Heart right ventricle (tissue), 16 donors: ENCODE data around the gene MAN1C1. TPM values are rescaled to one million over a fixed set of nuclear protein-coding genes. Genes with fewer than 3 reads are reported as not detected.
A peak's percentile ranks its signal among the peaks of the same experiment; 100 is the strongest.

Experiments
- ATAC-seq, 8 donors: fragments of 200-7000 bp; cut with Tn5 transposase; one replicate each; pipeline ENCODE4 v1.9.1; 2020; ENCODE audit warnings: mild to moderate bottlenecking in 8 of 8, moderate library complexity in 8 of 8, moderate number of reproducible peaks in 1 of 8
- DNase-seq, 2 donors: peaks; one replicate each; pipeline ENCODE4 v3.0.0-alpha.2; 2020
- H3K27ac ChIP-seq, 10 donors: fragments of 200-600 bp; sonication (generic) in 2 of 10; one replicate each; pipeline versions ENCODE4 v1.5.0 to v1.8.0; 2020 to 2022; ENCODE audit warnings: mild to moderate bottlenecking in 3 of 10
- H3K27me3 ChIP-seq, 7 donors: fragments of 200-600 bp; one replicate each; pipeline ENCODE4 v1.8.0; 2021 to 2022; ENCODE audit warnings: mild to moderate bottlenecking in 2 of 7
- H3K36me3 ChIP-seq, 9 donors: fragments of 200-600 bp; sonication (generic) in 1 of 9; one replicate each; pipeline versions ENCODE4 v1.5.0 to v1.8.0; 2020 to 2022; ENCODE audit warnings: mild to moderate bottlenecking in 2 of 9
- H3K4me1 ChIP-seq, 9 donors: fragments of 200-600 bp; sonication (generic) in 1 of 9; one replicate each; pipeline versions ENCODE4 v1.5.0 to v1.8.0; 2020 to 2022; ENCODE audit warnings: mild to moderate bottlenecking in 4 of 9
- H3K4me3 ChIP-seq, 10 donors: fragments of 200-600 bp; sonication (generic) in 2 of 10; one replicate each; pipeline versions ENCODE4 v1.5.0 to v1.8.0; 2020 to 2022; ENCODE audit warnings: mild to moderate bottlenecking in 7 of 10, moderate library complexity in 2 of 10
- H3K9me3 ChIP-seq, 11 donors: fragments of 200-600 bp in 10 of 11; sonication (generic) in 2 of 11; one replicate each; pipeline versions ENCODE4 v1.5.0 to v1.8.0; 2013 to 2022; ENCODE audit warnings: mild to moderate bottlenecking in 2 of 11, control low read depth in 1 of 11, moderate library complexity in 1 of 11
- CTCF ChIP-seq, 9 donors: fragments of 200-600 bp; sonication (generic) in 2 of 9; IDR thresholded peaks; one replicate each; pipeline versions ENCODE4 v1.5.0 to v1.8.0; 2021 to 2022; ENCODE audit warnings: antibody characterized with exemption in 9 of 9, mild to moderate bottlenecking in 5 of 9, moderate library complexity in 1 of 9
- WGBS, 2 donors: extraction: QIAGEN DNeasy Blood & Tissue Kit; methylation state at CpG; one replicate each; pipeline ENCODE4 v1.1.7; 2013; ENCODE audit warnings: inconsistent platforms in 1 of 2; 5-methylcytosine and 5-hydroxymethylcytosine counted together
- intact Hi-C, 10 donors: fragments of 100-400 bp; cut with DNase I; formaldehyde crosslinking; loops; one replicate each; pipeline versions ENCODE4 v1.11.1 to v1.14.2; 2022
- polyA plus RNA-seq, 2 donors: library from polyadenylated mRNA; stranded (reverse); fragments of 200-250 nt; gene quantifications; one replicate each; pipeline ENCODE4 v1.2.3, GENCODE V29; 2013
- total RNA-seq, 10 donors: library from RNA; stranded (reverse); fragmentation: NEBNext Ultra II Directional in 3 of 10; extraction: Animal tissue kit (Norgen Biotek cat#: 25700) in 3 of 10; gene quantifications; one replicate each; pipeline versions ENCODE4 v1.2.1 to v1.2.4, GENCODE V29; 2021 to 2023
- donor health status: Arrhythmogenic right ventricular cardiomyopathy.
- donor health status: ischemic (EF 13 %, LVEDD 7.1; RV severe dilation, severe dysfunction).
- donor health status: healthy with polysubstance abuse.
- donor health status: DM: no; HTN: yes; CAD: no.
- donor health status: DM: no; HTN: no; CAD: no.
- donor health status: ischemic (EF 25% LVEDD 6.9; RV normal size, moderate dysfunction).
- donor health status: ischemic (EF 25% LVEDD 5.7; RV mildly dilated, moderate dysfunction).
- donor health status: healthy.
- donor health status: DM: yes; HTN: yes; CAD: no.
- donor health status: Ischemic cardiomyopathy.
- donor health status: ischemic (EF 35%, LVEDD 5.7; RV mildly dilated, moderate dysfunction).
- donor health status: nonischemic (EF 11% LVEDD 7.7; RV severe dilation, severe dysfunction).
- donor health status: DM: yes; HTN: yes; CAD: no.
- donor health status: PGD.
- donor health status: ischemic (EF 29% LVEDD 5.4; RV normal size, mild dysfunction).
- donor health status: nonischemic (EF 23%, LVEDD 6.1; RV moderate dilation, normal function).

MAN1C1 gene
- total and polyA plus RNA-seq, 12 donors = 9.7 to 23.4 (median 13.4) TPM

GRCh38 chr1:25748531-25749205, 132.1 kb downstream of the MAN1C1 start:
- WGBS, 2 donors = 88 to 90% methylated on average over 8 of the region's 8 CpGs
- no peaks in the 10 kb centered on the region for H3K27me3 ChIP-seq
- no peak overlapping the region for H3K4me3 ChIP-seq
- intact Hi-C loops = loop anchor here in 3 of 10 donors (5.0 to 10.0 kb wide), 3 partner anchors 46 to 134 kb away; partner anchors contain the start of gene MAN1C1 (in 1 of the 3)
- H3K4me1 ChIP-seq = peaks cover 3 to 24% (median 15%) of the 10 kb centered on the region in 9 donors
- ATAC-seq = no peak
- peaks cover 0 to 20% (median 0%) of the 10 kb centered on the region in 9 donors for H3K36me3 ChIP-seq
- TF ChIP-seq CTCF (IDR thresholded peaks at IDR 0.05) = no peak
- H3K27ac ChIP-seq = no peak overlapping the region
- H3K9me3 ChIP-seq = no peaks in the 10 kb centered on the region
- DNase-seq = no peak

- no peaks in the 10 kb centered on the region for H3K27me3 ChIP-seq
- H3K9me3 ChIP-seq = no peaks in the 10 kb centered on the region
- peaks cover 0 to 35% (median 8%) of the 10 kb centered on the region in 9 donors for H3K36me3 ChIP-seq
- ATAC-seq (no peak), DNase-seq (no peak)
- no peak for TF ChIP-seq CTCF (IDR thresholded peaks at IDR 0.05)
- H3K4me3 ChIP-seq = no peak overlapping the region
- H3K4me1 ChIP-seq = peaks cover 0 to 3% (median 0%) of the 10 kb centered on the region in 9 donors
- 88 to 90% methylated on average over 6 of the region's 6 CpGs for WGBS, 2 donors
- intact Hi-C loops = no loop called here
- no peak overlapping the region for H3K27ac ChIP-seq
Observed at GRCh38 chr1:25750923-25751605, 134.5 kb downstream of the MAN1C1 start.

GRCh38 chr1:25754470-25755181, 138.0 kb downstream of the MAN1C1 start:
- Histone ChIP-seq H3K4me3 (no peak overlapping the region), H3K4me1 (peaks cover 0 to 5% (median 0%) of the 10 kb centered on the region in 9 donors), H3K9me3 (no peaks in the 10 kb centered on the region), H3K27me3 (no peaks in the 10 kb centered on the region), H3K27ac (no peak overlapping the region), H3K36me3 (peaks cover 0 to 45% (median 6%) of the 10 kb centered on the region in 9 donors)
- no peak for TF ChIP-seq CTCF (IDR thresholded peaks at IDR 0.05)
- intact Hi-C loops = no loop called here
- WGBS, 2 donors = 68 to 77% methylated on average over 17 of the region's 17 CpGs
- DNase-seq (no peak), ATAC-seq (peak in 1 of 8 donors; percentile 20)

GRCh38 chr1:25755475-25756125, 139.0 kb downstream of the MAN1C1 start:
- Histone ChIP-seq H3K36me3 (peaks cover 0 to 38% (median 4%) of the 10 kb centered on the region in 9 donors), H3K27me3 (no peaks in the 10 kb centered on the region), H3K27ac (no peak overlapping the region), H3K4me3 (no peak overlapping the region), H3K9me3 (no peaks in the 10 kb centered on the region), H3K4me1 (peaks cover 0 to 10% (median 3%) of the 10 kb centered on the region in 9 donors)
- DNase-seq = no peak
- TF ChIP-seq CTCF (IDR thresholded peaks at IDR 0.05) = no peak
- 91 to 93% methylated on average over 7 of the region's 7 CpGs for WGBS, 2 donors
- intact Hi-C loops = no loop called here
- no peak for ATAC-seq
